ENCODE measurements around the gene POLE3. TPM values are rescaled to one million over a fixed set of nuclear protein-coding genes. Genes with fewer than 3 reads are reported as not detected.

Gene POLE3
- total RNA-seq (36.5 TPM in 2 replicates), polyA plus RNA-seq (45.5 and 54.0 TPM in 2 replicates)

- TF ChIP-seq CTCF (IDR thresholded peaks at IDR 0.05; ENCODE audit: low read depth, low read length) = no peak
- H3K27me3 ChIP-seq = no peaks in the 10 kb centered on the region
- H3K4me3 ChIP-seq = peak within 1 kb of the TSS; percentile 62
- H3K36me3 ChIP-seq = peaks cover 10% of the 10 kb centered on the region
- H3K27ac ChIP-seq = peak within 1 kb of the TSS; percentile 97
- peak; percentile 98 for DNase-seq (ENCODE audit: low read depth in 1 of 2, low spot score in 1 of 2)
- H3K4me1 ChIP-seq (ENCODE audit: low read depth) = peaks cover 4% of the 10 kb centered on the region
- H3K9me3 ChIP-seq (ENCODE audit: low read depth) = no peaks in the 10 kb centered on the region
Observed at GRCh38 chr9:113410207-113410864, at the start of gene POLE3, which contains the start of gene C9orf43. POLE3 (minus strand) TSS chr9:113410675; CDS start chr9:113410293, 382 bp downstream. C9orf43 (plus strand) TSS chr9:113410747; CDS start chr9:113413494, 2,747 bp downstream.

GRCh38 chr9:113456235-113456634, 45.8 kb upstream of the POLE3 start:
- Histone ChIP-seq H3K27ac (peak overlapping the region; percentile 99), H3K4me3 (no peak overlapping the region), H3K27me3 (no peaks in the 10 kb centered on the region), H3K36me3 (no peaks in the 10 kb centered on the region), H3K9me3 (ENCODE audit: low read depth) (no peaks in the 10 kb centered on the region), H3K4me1 (ENCODE audit: low read depth) (peaks cover 33% of the 10 kb centered on the region)
- no peak for TF ChIP-seq CTCF (IDR thresholded peaks at IDR 0.05; ENCODE audit: low read depth, low read length)
- DNase-seq (ENCODE audit: low read depth in 1 of 2, low spot score in 1 of 2) = peak in 1 of 2 donors; percentile 35

- Histone ChIP-seq H3K4me1 (ENCODE audit: low read depth) (peaks cover 33% of the 10 kb centered on the region), H3K27ac (peak overlapping the region; percentile 99), H3K9me3 (ENCODE audit: low read depth) (no peaks in the 10 kb centered on the region), H3K27me3 (no peaks in the 10 kb centered on the region), H3K4me3 (no peak overlapping the region), H3K36me3 (no peaks in the 10 kb centered on the region)
- no peak for TF ChIP-seq CTCF (IDR thresholded peaks at IDR 0.05; ENCODE audit: low read depth, low read length)
- peak; percentile 88 to 96 for DNase-seq (ENCODE audit: low read depth in 1 of 2, low spot score in 1 of 2)
Observed at GRCh38 chr9:113454914-113455761, 44.7 kb upstream of the POLE3 start.

GRCh38 chr9:113452113-113452605, 41.7 kb upstream of the POLE3 start:
- Histone ChIP-seq H3K27me3 (no peaks in the 10 kb centered on the region), H3K36me3 (no peaks in the 10 kb centered on the region), H3K9me3 (ENCODE audit: low read depth) (no peaks in the 10 kb centered on the region), H3K4me1 (ENCODE audit: low read depth) (peaks cover 33% of the 10 kb centered on the region), H3K27ac (no peak overlapping the region), H3K4me3 (no peak overlapping the region)
- DNase-seq (ENCODE audit: low read depth in 1 of 2, low spot score in 1 of 2) = no peak
- TF ChIP-seq CTCF (IDR thresholded peaks at IDR 0.05; ENCODE audit: low read depth, low read length) = no peak

- peaks cover 7% of the 10 kb centered on the region for H3K4me1 ChIP-seq (ENCODE audit: low read depth)
- no peak for DNase-seq (ENCODE audit: low read depth in 1 of 2, low spot score in 1 of 2)
- no peak overlapping the region for H3K4me3 ChIP-seq
- no peaks in the 10 kb centered on the region for H3K36me3 ChIP-seq
- H3K9me3 ChIP-seq (ENCODE audit: low read depth) = no peaks in the 10 kb centered on the region
- no peak overlapping the region for H3K27ac ChIP-seq
- no peaks in the 10 kb centered on the region for H3K27me3 ChIP-seq
- no peak for TF ChIP-seq CTCF (IDR thresholded peaks at IDR 0.05; ENCODE audit: low read depth, low read length)
Observed at GRCh38 chr9:113449376-113449775, 38.9 kb upstream of the POLE3 start.
